NOMO-1 (cell line): ENCODE measurements around the gene ZBED1.
"Not testable (repeated sequence)": the region's sequence is repeated elsewhere in the genome, so short reads cannot be mapped to it uniquely, and the experiment has no call there.

Source experiments
- DNase-seq, 2 experiments: peaks; one replicate each; lab custom pipeline; 2025; ENCODE audit not compliant: unreplicated experiment in 2 of 2; lab: John Stamatoyannopoulos, UW

The ZBED1 gene

GRCh38 chrX:2520539-2520938 lies 19.8 kb upstream of the ZBED1 start:
- no peak for DNase-seq

- not testable (repeated sequence) for DNase-seq
Measured at GRCh38 chrX:2519638-2520037, 18.9 kb upstream of the ZBED1 start.

- no peak for DNase-seq
Measured at GRCh38 chrX:2517055-2517454, 16.3 kb upstream of the ZBED1 start.

DNA sequence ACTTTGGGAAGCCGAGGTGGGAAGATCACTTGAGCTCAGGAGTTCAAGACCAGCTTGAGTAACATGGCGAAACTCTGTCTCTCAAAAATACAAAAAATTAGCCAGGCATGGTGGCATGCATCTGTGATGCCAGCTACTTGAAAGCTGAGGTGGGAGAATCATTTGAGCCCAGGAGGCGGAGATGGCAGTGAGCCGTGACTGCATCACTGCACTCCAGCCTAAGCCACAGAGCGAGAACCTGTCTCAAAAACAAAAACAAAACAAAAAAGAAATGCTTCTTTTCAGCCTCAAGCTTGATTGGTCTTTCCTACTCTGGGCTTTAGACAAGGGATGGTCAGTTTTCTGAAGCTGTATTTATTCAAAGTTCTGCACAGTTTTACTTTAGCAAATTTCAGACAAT lies 15.8 kb upstream of the ZBED1 start:
- DNase-seq: no peak

DNA sequence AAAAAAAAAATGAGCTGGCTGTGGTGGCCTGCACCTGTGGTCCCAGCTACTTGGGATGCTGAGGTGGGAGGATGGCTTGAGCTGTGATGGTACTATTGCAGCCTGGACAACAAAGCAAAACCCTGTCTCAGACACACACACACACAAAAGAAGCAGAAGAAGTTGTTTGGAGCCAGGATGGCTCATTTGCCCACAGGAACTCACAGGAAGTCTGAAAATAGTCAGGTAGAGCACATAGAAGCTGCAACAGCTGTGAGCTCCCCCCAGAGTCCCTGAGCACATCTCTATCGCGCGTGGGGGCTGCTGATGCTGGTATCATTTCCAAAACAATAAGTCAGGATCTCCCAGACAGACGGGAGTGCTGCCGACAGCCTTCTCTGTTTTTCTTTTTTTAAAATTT lies 13.4 kb upstream of the ZBED1 start:
- no peak for DNase-seq

GRCh38 chrX:2513121-2513664 lies 12.4 kb upstream of the ZBED1 start:
- no peak for DNase-seq

- no peak for DNase-seq
Measured at GRCh38 chrX:2512501-2512900, 11.7 kb upstream of the ZBED1 start.

DNA sequence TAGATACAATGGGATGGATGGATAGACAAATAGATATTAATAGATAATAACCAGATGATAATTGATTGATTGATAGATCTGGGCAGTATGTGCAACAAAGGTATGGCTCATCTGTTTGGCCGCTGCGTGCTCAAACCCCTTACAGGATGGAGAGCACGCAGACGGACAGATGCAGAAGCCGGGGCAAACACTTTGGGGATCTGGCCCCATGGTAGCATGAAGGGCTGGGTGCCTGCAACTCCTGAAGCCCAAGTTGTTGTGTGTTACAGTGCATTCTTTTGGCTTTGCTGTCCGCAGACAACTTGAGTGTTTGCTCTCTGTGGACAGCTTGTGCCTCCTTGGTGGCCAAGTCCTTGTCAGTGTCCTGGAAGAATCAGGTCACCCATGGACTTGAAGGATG lies 10.6 kb upstream of the ZBED1 start:
- DNase-seq: no peak

DNA sequence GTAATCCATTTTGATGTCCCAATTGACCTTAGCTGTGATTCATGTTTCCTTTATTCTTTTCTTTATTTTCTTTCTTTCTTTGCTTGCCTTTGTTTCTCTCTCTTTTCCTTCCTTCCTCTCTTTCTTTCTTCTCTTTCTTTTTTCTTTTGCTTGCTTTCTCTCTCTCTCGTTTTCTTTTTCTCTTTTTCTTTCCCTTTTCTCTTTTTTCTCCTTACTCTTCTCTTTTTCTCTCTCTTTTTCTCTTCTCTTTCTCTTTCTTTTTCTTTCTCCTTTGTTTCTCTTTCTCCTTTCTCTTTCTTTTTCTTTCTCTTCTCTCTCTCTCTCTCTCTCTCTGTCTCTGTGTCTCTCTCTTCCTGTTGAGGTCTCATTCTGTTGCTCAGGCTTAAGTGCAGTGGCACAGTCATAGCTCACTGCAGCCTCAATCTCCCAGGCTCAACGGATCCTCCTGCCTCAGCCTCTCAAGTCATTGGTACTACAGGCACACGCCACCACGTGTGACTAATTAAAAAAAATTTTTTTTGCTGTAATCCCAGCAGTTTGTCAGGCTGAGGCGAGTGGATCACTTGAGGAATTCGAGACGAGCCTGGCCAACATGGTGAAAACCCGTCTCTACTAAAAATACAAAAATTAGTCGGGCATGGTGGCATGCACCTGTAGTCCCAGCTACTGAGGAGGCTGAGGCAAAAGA lies 8.0 kb upstream of the ZBED1 start:
- no peak for DNase-seq

DNA sequence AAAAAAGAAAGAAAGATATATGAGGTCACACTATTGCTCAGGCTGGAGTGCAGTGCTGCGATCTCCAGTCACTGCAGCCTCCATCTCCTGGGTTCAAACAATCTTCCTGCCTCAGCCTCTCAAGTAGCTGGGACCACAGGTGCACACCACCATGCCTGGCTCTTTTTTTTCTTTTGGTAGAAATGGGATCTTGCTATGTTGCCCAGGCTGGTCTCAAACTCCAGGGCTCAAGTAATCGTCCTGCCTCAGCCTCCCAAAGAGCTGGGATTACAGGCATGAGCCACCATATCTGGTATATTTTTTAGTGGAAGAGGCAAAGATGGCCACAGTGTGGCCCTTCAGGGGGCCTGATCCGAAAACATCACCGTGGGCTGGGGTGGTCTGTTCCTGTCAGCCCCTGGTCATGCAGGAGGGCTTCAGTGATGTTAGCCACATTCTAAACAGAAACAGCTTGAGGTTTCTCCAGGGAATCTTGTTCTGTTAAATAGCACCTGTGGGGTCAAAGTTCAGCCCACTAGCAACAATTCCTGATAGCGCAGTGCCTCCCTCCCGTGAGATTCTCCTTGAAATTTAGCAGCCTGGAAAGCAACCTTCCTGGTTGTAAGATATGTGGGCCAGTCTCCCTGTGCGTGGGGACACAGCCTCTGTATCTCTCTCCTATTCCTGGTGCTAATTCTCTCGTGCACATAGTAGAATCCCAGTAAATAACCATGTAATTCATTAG lies 7.3 kb upstream of the ZBED1 start:
- DNase-seq: no peak

DNA sequence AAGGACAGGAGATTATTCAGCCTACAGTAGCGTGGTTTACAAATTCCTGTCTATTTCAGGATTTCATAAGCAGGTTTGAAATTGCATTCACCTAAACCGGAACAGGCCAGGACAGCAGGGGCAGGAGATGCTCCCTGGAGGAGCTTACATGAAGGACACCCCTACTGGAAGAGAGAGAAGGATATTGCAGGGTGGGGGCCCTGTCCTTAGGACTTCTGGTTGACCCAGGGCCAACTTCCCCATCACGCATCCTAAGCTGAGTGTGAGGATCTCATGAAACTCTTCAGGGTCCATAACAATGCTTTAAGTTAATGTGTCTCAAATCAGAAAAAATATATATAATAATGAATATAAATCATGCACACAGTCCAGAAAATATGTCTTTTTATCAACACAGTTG lies 6.4 kb upstream of the ZBED1 start:
- no peak for DNase-seq

DNA sequence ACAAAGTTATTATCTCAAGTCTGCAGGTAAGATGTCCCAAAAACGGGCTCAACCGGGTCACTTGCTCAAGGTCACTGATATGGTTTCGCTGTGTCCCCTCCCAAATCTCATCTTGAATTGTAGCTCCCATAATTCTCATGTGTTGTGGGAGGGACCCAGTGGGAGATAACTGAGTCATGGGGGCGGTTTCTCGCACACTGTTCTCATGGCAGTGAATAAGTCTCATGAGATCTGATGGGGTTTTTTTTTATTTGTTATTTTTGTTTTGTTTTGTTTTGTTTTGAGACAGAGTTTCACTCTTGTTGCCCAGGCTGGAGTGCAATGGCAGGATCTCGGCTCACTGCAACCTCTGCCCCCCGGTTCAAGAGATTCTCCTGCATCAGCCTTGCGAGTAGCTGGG lies 4.6 kb upstream of the ZBED1 start:
- not testable (repeated sequence) for DNase-seq

GRCh38 chrX:2504706-2505332 lies 4.0 kb upstream of the ZBED1 start:
- no peak for DNase-seq

GRCh38 chrX:2503591-2504500 lies 3.1 kb upstream of the ZBED1 start:
- DNase-seq: no peak

DNA sequence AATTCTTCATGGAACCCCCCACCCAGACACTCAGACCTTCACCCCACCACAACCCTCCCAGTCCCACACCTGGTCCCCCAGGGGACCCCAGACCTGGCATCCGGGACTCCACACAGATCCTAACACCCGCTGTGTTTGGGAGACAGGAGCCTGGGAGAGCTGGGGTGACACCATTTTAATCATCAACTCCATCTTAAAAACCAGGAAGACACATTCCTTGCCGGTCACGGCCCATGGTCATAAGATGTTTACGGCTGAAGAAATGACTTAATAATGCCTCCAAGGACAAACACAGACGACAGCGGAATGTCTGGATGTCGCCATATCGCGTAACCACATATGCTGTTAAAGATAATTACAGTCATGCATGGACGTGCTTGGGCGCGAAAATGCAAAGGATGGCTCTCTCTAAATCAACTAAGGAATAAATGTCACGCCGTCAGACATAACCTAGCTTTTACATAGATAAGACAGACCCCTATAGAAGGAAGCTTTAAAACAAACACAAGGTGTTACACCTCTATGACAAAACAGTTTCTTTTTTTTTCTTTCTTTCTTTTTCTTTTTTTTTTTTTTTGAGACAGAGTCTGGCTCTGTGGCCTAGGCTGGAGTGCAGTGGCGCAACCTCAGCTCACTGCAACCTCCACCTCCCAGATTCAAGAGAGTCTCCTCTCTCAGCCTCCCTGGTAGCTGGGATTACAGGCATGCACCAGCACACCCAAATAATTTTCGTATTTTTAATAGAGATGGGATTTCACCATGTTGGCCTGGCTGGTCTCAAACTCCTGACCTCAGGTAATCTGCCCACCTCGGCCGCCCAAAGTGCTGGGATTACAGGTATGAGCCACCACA lies 2.1 kb upstream of the ZBED1 start:
- no peak for DNase-seq

DNA sequence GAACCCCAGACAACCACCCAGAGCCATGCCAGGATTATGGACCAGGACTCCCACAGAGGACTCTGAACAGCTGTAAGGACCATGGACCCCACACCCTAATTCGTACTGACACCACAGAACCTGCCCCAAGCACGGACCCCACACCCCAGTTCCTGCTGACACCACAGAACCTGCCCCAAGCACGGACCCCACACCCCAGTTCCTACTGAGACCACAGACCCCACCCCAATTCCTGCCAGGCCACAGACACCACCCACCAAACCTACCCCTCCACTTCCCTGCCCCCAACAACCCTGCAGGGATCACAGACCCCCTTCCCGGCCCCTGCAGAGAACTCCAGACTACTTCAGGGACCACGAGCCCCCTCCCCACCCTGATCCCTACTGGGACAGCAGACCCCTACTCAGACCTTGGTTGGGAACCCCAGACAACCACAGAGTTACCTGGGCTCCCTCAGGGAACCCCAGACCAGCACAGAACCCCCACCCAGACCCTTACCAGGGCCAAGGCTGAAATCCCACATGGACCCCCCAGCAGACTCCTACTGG lies 1.4 kb upstream of the ZBED1 start:
- no peak for DNase-seq

DNA sequence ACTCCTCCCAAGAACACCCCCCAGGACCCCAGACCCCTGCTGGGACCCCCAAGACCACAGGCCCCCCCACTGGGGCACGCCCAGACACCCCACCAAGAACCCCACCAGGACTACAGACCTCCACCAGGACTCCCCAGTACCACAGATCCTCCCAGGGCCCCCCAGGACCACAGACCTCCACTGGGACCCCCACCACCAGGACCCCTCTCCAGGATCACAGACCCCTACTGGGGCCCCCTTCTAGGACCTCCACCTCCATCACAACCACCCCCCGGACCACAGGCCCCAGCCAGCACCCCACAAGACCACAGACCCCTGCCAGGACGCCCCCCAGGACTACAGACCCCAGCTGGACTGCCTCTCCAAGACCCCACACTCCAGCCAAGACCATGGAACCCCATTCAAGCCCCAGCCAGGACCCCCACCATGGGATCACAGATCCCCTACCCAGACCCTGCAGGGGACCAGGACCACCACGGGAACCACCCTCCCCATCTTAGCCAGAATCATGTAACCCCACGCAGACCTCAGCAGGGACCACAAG lies 855 bp upstream of the ZBED1 start:
- no peak for DNase-seq

DNA sequence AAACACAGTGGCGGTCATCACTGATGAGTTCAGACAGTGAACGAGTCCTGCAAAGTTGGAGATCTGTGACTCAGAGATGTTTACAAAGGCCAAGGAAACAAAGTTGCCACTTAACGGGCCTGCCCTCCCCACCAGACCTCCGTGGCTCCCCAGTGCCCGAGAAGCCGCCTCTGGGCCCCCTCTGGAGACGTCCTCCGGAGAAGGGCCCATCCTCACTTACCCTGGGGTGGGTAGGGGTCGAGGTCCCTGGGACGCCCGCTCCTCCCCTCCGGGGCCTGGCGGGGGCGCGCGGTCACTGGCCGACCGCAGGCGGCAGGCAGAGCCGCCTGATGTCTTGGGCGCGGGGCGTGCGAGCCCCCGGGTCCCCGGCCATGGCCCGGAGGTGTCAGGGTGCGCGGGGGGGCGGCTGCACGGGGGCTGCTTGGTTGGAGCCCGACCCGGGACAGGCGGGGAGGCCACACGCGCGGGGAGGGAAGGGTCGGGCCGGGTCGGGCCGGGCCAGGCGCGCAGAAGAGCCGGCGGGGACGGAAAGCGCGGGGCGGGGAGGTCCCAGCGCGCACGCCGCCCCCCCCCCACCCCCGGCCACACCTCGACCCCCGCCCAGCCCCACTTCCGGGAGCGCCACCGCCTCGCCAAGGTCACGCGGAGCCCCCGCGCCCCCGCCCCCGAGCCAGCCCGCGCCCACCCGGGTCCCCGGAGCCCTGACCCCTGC lies 529 bp downstream of the ZBED1 start:
- DNase-seq: no peak

DNA sequence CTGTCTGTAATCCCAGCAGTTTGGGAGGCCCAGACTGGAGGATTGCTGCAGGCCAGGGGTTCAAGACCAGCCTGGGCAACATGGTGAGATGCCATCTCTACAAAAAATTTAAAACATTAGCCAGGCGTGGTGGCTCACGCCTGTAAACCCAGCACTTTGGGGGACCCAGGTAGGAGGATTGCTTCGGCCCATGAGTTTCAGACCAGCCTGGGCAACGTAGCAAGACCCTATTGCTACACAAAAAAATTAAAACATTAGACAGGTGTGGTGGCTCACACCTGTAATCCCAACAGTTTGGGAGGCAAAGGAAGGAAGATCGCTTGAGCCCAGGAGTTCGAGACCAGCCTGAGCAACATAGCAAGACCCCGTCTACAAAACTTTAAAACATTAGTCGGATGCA lies 1.3 kb downstream of the ZBED1 start:
- DNase-seq: no peak
